K562 (cell line): Measurements from ENCODE around the gene TMEM217. TPM values are rescaled to one million over a fixed set of nuclear protein-coding genes. Genes with fewer than 3 reads are reported as not detected.

Experiments
- DACH1 ChIP-seq: fragments of 450-650 bp; IDR thresholded peaks from 2 replicates; pipeline ENCODE4 v1.6.1; 2018; ENCODE audit not compliant: partially characterized antibody
- ESRRB ChIP-seq: fragments of 250-450 bp; sonication (Bioruptor Pico); IDR thresholded peaks from 2 replicates; pipeline ENCODE4 v1.5.0; 2020; ENCODE audit warnings: mild to moderate bottlenecking, moderate library complexity, borderline replicate concordance
- ILK ChIP-seq: fragments of 450-650 bp; IDR thresholded peaks from 2 replicates; pipeline ENCODE4 v1.6.1; 2016; ENCODE audit warnings: missing genetic modification characterization, low read depth, mild to moderate bottlenecking, missing compliant biosample characterization, moderate library complexity, borderline replicate concordance
- KDM5B ChIP-seq: fragments of 200-600 bp; sonication (generic); IDR thresholded peaks from 2 replicates; pipeline ENCODE4 v1.6.1; 2012; ENCODE audit warnings: low read depth, mild to moderate bottlenecking, moderate library complexity, low read length, control low read depth, inconsistent platforms; ENCODE audit not compliant: insufficient replicate concordance
- NR2C1 ChIP-seq, 2 experiments: fragments of 450-650 bp; IDR thresholded peaks; 2 replicates each; pipeline ENCODE4 v1.6.1; 2017; ENCODE audit warnings: mild to moderate bottlenecking in 2 of 2, antibody characterized with exemption in 1 of 2, inconsistent platforms in 1 of 2, missing compliant biosample characterization in 1 of 2, missing genetic modification characterization in 1 of 2
- OTX1 ChIP-seq: fragments of 450-650 bp; formaldehyde crosslinking; IDR thresholded peaks from 2 replicates; pipeline ENCODE4 v1.4.0; 2022; ENCODE audit warnings: mild to moderate bottlenecking
- PHF8 ChIP-seq: fragments of 200-600 bp; sonication (generic); IDR thresholded peaks from 2 replicates; pipeline ENCODE4 v1.6.1; 2012; ENCODE audit warnings: mixed run types, mild to moderate bottlenecking, inconsistent platforms, low read length, moderate library complexity, borderline replicate concordance
- PKNOX1 ChIP-seq: fragments of 450-650 bp; IDR thresholded peaks from 2 replicates; pipeline ENCODE4 v1.6.1; 2016
- POLR2A ChIP-seq: fragments of 450-650 bp; conservative IDR thresholded peaks from 2 replicates; pipeline ENCODE4 v1.6.1; 2016
- XRCC5 ChIP-seq: fragments of 200-400 bp; formaldehyde crosslinking; IDR thresholded peaks from 2 replicates; pipeline ENCODE4 v1.6.1; 2017; ENCODE audit warnings: low read depth, mild to moderate bottlenecking, low read length
- ZNF175 ChIP-seq: fragments of 200-800 bp; sonication (Bioruptor generic); IDR thresholded peaks from 2 replicates; pipeline ENCODE4 v1.6.1; 2016; ENCODE audit warnings: low read depth, mild to moderate bottlenecking, missing genetic modification characterization, missing compliant biosample characterization
- ZNF280A ChIP-seq: fragments of 450-650 bp; IDR thresholded peaks from 2 replicates; pipeline ENCODE4 v1.6.1; 2018; ENCODE audit warnings: mild to moderate bottlenecking, low read depth; ENCODE audit not compliant: partially characterized antibody
- ZNF717 ChIP-seq: fragments of 250-450 bp; sonication (Bioruptor Pico); IDR thresholded peaks from 2 replicates; pipeline ENCODE4 v1.5.0; 2021
- ZNF76 ChIP-seq: fragments of 250-450 bp; sonication (Bioruptor Pico); IDR thresholded peaks from 2 replicates; pipeline ENCODE4 v1.4.0; 2020; ENCODE audit warnings: mild to moderate bottlenecking, moderate library complexity, borderline replicate concordance
- ZNF766 ChIP-seq: fragments of 200-800 bp; sonication (Bioruptor generic); conservative IDR thresholded peaks from 2 replicates; pipeline ENCODE4 v1.6.1; 2016; ENCODE audit warnings: missing genetic modification characterization, missing compliant biosample characterization
- polyA plus RNA-seq, 8 experiments: library from polyadenylated mRNA; depleted of rRNA in 4 of 8; stranded (reverse) in 5 of 8; unstranded in 3 of 8; fragments of >200 nt; fragmentation: Nextera tagmentation in 2 of 8; fragmentation: Illumina TruSeq in 1 of 8; extraction: Ambion mirVana in 2 of 8; extraction: Trizol in 1 of 8; gene quantifications; 2 replicates each; pipeline versions ENCODE4 v1.2.1 to v1.2.3, GENCODE V29; 2011 to 2014; ENCODE audit warnings: inconsistent platforms in 1 of 8, missing spikeins in 1 of 8
- total RNA-seq, 7 experiments: library from RNA; depleted of rRNA in 6 of 7; stranded (reverse); fragments of >200 nt in 6 of 7; fragmentation: Illumina TruSeq in 2 of 7; extraction: Trizol in 2 of 7; gene quantifications; 2 replicates each; pipeline versions ENCODE4 v1.2.1 to v1.2.3, GENCODE V29; 2011 to 2021; ENCODE audit warnings: low replicate concordance in 1 of 7
- TF ChIP-seq, protein P1 (sequence below): fragments of 450-650 bp; IDR thresholded peaks from one replicate; pipeline ENCODE4 v1.6.1; 2018; ENCODE audit warnings: mild to moderate bottlenecking, moderate library complexity; ENCODE audit not compliant: partially characterized antibody
- TF ChIP-seq, protein P2 (sequence below): fragments of 450-650 bp; IDR thresholded peaks from 2 replicates; pipeline ENCODE4 v1.7.1; 2018; ENCODE audit warnings: mild to moderate bottlenecking, low read depth; ENCODE audit not compliant: partially characterized antibody
- TF ChIP-seq, protein P3 (sequence below): fragments of 450-650 bp; formaldehyde crosslinking; IDR thresholded peaks from 2 replicates; pipeline ENCODE4 v1.4.0; 2020; ENCODE audit warnings: mild to moderate bottlenecking

Gene TMEM217
- total and polyA plus RNA-seq, 9 of the 15 experiments (the other 6 are each of a cell fraction or from before 2014, with no cell fraction given): 1.3 to 8.0 (median 1.9) TPM

- TF ChIP-seq ZNF717 (CRISPR knock-in tag): no peak
- peak; percentile 51; the same call in 1 of the 2 replicates for TF ChIP-seq PHF8
- no peak for TF ChIP-seq DACH1
- TF ChIP-seq ILK (tag): no peak
- TF ChIP-seq KDM5B: peak; percentile 6
- no peak for TF ChIP-seq ZNF766 (CRISPR knock-in tag)
- TF ChIP-seq NR2C1 (IDR thresholded peaks at IDR 0.05): no peak
- TF ChIP-seq NR2C1 (tag; IDR thresholded peaks at IDR 0.05): 0 out of 2 replicates have a peak, but pooled peaks have one; percentile 12
- peak; percentile 51; the same call in 1 of the 2 replicates for TF ChIP-seq POLR2A
- TF ChIP-seq PKNOX1: peak; percentile 26; the same call in 1 of the 2 replicates
- TF ChIP-seq ZNF76 (CRISPR knock-in tag): no peak
- TF ChIP-seq, protein P1, sequence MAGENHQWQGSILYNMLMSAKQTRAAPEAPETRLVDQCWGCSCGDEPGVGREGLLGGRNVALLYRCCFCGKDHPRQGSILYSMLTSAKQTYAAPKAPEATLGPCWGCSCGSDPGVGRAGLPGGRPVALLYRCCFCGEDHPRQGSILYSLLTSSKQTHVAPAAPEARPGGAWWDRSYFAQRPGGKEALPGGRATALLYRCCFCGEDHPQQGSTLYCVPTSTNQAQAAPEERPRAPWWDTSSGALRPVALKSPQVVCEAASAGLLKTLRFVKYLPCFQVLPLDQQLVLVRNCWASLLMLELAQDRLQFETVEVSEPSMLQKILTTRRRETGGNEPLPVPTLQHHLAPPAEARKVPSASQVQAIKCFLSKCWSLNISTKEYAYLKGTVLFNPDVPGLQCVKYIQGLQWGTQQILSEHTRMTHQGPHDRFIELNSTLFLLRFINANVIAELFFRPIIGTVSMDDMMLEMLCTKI: no peak
- TF ChIP-seq ZNF280A: no peak
- TF ChIP-seq, protein P2, sequence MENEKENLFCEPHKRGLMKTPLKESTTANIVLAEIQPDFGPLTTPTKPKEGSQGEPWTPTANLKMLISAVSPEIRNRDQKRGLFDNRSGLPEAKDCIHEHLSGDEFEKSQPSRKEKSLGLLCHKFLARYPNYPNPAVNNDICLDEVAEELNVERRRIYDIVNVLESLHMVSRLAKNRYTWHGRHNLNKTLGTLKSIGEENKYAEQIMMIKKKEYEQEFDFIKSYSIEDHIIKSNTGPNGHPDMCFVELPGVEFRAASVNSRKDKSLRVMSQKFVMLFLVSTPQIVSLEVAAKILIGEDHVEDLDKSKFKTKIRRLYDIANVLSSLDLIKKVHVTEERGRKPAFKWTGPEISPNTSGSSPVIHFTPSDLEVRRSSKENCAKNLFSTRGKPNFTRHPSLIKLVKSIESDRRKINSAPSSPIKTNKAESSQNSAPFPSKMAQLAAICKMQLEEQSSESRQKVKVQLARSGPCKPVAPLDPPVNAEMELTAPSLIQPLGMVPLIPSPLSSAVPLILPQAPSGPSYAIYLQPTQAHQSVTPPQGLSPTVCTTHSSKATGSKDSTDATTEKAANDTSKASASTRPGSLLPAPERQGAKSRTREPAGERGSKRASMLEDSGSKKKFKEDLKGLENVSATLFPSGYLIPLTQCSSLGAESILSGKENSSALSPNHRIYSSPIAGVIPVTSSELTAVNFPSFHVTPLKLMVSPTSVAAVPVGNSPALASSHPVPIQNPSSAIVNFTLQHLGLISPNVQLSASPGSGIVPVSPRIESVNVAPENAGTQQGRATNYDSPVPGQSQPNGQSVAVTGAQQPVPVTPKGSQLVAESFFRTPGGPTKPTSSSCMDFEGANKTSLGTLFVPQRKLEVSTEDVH: peak; percentile 99
- no peak for TF ChIP-seq OTX1 (CRISPR knock-in tag)
- peak; percentile 4; the same call in 1 of the 2 replicates for TF ChIP-seq XRCC5
- TF ChIP-seq ZNF175 (CRISPR knock-in tag): 0 out of 2 replicates have a peak, but pooled peaks have one; percentile 12
- TF ChIP-seq, protein P3, sequence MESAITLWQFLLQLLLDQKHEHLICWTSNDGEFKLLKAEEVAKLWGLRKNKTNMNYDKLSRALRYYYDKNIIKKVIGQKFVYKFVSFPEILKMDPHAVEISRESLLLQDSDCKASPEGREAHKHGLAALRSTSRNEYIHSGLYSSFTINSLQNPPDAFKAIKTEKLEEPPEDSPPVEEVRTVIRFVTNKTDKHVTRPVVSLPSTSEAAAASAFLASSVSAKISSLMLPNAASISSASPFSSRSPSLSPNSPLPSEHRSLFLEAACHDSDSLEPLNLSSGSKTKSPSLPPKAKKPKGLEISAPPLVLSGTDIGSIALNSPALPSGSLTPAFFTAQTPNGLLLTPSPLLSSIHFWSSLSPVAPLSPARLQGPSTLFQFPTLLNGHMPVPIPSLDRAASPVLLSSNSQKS: no peak
- no peak for TF ChIP-seq ESRRB (CRISPR knock-in tag)
These were observed 88.3 kb downstream of the TMEM217 start, which contains the start of gene PIM1 (continued) for GRCh38 chr6:37169496-37170272.
